Measurements from ENCODE around the gene PRCC.

DNA sequence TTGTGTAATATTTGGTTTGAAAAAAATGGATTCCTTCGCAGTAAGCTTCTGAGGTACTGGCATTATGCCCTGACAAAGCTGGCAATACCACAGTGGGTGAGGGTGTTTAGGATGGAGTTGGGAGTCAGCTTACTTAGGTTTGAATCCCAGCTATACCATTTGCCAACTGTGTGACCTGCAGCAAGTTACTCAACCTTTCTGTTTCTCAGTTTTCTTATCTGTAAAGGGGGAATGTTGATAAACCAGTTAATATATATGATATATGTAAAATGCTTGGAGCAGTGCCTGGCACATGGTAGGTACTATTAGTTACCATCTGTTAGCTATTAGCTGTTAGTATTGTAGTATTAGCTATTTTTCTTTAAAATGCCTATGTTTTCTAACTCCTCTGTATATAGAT lies 11.0 kb upstream of the PRCC start:
- no peak for TF ChIP-seq POLR2A (IDR thresholded peaks at IDR 0.05)
- TF ChIP-seq, protein P1, sequence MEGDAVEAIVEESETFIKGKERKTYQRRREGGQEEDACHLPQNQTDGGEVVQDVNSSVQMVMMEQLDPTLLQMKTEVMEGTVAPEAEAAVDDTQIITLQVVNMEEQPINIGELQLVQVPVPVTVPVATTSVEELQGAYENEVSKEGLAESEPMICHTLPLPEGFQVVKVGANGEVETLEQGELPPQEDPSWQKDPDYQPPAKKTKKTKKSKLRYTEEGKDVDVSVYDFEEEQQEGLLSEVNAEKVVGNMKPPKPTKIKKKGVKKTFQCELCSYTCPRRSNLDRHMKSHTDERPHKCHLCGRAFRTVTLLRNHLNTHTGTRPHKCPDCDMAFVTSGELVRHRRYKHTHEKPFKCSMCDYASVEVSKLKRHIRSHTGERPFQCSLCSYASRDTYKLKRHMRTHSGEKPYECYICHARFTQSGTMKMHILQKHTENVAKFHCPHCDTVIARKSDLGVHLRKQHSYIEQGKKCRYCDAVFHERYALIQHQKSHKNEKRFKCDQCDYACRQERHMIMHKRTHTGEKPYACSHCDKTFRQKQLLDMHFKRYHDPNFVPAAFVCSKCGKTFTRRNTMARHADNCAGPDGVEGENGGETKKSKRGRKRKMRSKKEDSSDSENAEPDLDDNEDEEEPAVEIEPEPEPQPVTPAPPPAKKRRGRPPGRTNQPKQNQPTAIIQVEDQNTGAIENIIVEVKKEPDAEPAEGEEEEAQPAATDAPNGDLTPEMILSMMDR (IDR thresholded peaks at IDR 0.05): no peak

All from thyroid gland (tissue), 4 donors.